Measurements from ENCODE around the gene CDO1.

Gene CDO1

DNA sequence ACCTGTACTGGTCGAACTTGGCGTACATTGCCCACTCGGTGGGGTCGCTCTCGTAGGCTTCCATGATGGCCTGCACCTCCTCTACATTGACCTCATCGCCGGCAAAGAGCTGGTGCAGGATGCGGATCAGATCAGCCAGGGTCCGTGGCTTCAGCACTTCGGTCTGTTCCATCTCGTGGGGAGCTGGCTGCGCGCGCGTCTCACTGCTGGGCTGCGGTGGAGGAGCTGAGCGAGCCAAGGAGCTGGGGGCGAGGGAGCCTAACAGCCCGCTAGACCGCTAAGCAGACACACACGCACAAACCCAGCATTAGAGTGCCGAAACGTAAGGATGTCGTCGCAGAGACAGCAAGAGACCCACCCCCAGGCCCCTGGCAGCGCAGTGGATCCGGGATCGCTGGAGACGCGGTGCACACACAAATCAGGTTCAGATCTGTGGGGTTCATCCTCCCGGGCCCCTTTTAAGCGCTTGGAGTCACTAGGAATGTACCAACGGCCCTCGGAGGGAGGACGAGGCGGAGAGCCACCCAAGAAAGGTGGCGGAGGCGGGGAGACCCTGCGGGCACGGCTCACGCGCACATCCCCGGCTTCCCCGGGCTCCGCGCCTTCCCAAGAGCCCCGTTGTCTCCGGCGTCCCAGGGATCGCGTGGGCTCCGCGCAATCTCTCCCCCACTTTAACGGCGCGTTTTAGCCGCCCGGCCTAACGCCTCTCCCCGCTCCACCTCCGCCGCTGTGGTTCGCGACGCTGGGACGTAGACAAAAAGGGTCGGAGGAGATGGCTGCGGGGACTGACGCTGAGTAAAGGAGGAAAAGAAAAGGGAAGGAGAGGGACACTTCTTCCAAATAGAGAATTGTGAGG, at the start of gene CDO1:
CDO1 (minus strand) TSS at position 434 of the 856 bp plus-strand sequence; CDS start at position 172, 262 bp downstream.
- peak; percentile 7 for DNase-seq

- no peak for DNase-seq
These were observed 42.9 kb upstream of the CDO1 start for GRCh38 chr5:115859378-115859777.

- no peak for DNase-seq
These were observed 41.9 kb upstream of the CDO1 start for GRCh38 chr5:115858396-115858795.

DNA sequence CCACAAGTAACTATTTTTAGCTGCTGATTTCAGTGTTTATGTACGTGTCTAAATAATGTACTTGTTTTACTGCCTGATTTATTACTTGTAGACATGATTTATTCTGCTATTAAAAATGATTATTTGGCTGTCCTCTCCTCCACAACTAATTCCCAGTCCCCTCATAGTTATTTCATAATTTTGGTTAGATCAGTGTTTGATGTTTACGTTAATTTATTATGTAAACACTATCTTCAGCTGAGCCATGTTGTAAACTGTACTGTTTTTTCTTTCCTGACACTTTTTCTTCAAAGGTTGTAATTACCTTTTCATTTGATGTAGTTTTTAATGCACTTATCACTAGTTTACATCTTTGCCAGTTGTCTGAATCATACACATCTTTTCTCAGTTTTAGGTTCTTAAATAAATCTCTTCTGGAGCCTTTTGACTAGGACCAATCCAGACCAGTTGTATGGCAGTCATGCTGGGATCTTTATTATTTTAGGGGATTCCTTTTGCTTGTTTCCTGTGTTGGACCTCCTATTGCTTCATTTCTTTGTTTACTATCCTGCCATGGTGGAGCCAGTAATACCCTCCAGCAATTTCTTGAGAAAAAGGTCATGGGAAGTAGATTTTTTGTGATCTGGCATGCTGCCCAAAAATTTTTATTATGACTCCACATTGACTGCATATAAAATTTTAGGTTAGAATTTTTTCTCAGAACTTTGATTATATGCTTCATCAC, 41.3 kb upstream of the CDO1 start:
- no peak for DNase-seq

- no peak for DNase-seq
These were observed 40.6 kb upstream of the CDO1 start for GRCh38 chr5:115857057-115857479.

DNA sequence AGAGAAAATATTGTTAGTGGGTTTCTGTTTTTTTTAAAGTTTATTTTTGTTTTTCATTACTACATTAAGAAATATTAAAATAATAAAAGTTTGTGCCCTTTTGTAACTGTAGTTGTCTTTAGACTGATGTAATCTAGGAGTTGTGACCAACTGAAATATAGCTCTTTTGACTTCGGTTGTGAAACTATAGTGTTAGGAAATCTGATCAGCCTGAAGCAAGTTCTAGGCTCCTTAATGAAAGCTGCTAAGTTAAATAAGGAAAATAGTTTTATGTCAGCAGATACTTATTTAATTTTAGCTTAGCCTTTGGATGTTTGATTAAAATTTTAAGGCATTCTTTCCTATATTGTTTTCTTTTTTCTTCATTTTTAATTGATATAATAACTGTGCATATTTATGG, 39.5 kb upstream of the CDO1 start:
- no peak for DNase-seq

DNA sequence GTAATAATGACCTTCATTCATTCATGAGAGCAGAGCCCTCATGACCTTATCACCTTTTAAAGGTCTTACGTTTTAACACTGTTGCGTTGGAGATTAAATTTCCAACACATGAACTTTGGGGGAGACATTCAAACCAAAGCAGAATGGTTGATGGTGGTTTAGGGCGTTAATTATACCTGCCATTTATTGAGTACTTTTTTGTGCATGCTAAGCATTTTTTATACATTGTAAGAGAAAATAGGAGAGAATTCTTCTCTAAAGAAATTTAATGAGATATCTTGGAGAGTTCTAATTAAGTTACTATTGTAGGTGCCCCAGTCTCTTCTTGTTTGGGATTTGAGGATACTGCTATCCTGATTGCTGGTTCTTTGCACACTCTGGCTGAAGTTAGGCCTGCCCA, 37.7 kb upstream of the CDO1 start:
- no peak for DNase-seq

- peak; percentile 16 for DNase-seq
These were observed 34.4 kb upstream of the CDO1 start for GRCh38 chr5:115850744-115851416.

DNA sequence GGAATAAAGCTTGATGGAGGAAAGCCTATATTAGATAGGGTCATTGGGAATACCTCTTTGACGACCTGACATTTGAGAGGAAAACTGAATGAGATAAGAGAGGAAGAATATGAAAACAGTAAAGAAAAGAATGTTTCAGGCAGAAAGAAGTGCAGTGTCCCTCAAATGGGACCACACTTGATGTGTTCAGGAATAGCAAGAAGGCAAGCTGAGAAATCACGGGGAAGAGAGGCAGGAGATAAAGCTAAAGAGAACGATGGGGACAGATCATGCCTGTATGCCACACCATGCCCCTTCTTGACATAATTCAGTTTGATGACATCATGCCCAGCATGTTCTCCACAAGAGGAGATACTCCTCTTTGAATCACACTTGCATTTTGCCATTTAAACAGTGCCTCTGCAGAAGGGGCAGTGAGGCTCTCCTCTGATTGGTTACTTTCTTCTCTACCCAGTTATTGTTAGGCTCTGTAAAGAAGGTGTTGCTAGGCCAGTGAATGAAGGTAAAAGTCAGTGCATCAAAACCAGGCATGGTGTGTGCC, 32.9 kb upstream of the CDO1 start:
- DNase-seq, result no peak

DNA sequence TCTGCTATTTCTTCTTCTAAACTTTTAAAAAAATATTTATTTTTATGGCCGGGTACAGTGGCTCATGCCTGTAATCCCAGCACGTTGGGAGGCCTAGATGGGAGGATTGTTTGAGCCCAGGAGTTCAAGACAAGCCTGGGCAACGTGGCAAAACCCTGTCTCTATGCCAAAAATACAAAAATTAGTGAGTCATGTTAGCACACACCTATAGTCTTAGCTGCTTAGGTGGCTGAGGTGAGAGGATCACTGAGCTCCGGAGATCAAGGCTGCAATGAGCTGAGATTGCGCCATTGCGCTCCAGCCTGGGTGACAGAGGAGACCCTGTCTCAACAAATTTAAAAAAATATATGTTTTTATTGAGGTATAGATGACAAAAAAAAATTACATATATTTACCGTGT, 30.8 kb upstream of the CDO1 start:
- no peak for DNase-seq

- DNase-seq, result no peak
These were observed 27.9 kb upstream of the CDO1 start for GRCh38 chr5:115844321-115844817.

- DNase-seq, result no peak
These were observed 27.1 kb upstream of the CDO1 start for GRCh38 chr5:115843444-115844130.

- DNase-seq, result no peak
These were observed 26.5 kb upstream of the CDO1 start for GRCh38 chr5:115842952-115843351.

- DNase-seq, result peak; percentile 61
These were observed 25.9 kb upstream of the CDO1 start for GRCh38 chr5:115842089-115842935.

DNA sequence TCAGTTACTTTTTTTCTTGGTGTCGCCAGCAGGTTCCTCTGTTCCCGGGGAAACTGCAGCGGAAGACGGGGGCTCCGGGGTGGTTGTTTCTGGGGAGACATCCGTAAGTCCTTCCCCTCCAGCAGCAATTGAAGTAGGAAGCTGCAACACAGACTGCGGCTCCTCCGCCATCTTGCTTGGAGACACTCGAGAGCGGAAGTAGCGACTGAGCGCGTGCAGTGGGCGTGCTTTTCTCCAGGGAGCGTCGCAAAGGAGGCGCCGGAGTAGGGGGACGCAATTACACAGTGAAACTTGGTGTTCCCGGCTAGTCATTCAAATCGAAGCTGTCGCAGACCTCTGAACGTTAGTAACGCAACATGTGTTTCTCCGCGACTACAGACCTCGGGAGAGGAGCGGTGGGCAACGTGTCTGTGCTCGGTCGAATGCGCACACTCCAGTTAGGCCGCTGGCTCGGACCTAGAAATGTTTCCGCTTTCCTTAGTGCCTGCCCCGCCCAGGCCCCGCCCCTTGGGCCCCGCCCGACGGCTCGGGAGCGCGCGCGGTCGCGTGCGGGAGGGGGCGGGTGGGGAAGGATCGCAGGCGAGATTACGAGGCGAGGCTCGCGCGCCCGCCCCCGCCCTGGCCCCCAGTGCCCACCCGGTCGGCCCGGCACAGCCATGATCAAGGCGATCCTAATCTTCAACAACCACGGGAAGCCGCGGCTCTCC, 25.1 kb upstream of the CDO1 start, which contains the start of the genes AP3S1 and ATG12:
AP3S1 (plus strand) TSS at position 554 of the 707 bp plus-strand sequence; CDS start at position 657, 103 bp downstream.
ATG12 (minus strand) TSS at position 184 of the 707 bp plus-strand sequence; CDS start at position 171, 13 bp downstream.
- DNase-seq, result peak; percentile 96

GRCh38 chr5:115840873-115841272, 24.4 kb upstream of the CDO1 start:
- no peak for DNase-seq

DNA sequence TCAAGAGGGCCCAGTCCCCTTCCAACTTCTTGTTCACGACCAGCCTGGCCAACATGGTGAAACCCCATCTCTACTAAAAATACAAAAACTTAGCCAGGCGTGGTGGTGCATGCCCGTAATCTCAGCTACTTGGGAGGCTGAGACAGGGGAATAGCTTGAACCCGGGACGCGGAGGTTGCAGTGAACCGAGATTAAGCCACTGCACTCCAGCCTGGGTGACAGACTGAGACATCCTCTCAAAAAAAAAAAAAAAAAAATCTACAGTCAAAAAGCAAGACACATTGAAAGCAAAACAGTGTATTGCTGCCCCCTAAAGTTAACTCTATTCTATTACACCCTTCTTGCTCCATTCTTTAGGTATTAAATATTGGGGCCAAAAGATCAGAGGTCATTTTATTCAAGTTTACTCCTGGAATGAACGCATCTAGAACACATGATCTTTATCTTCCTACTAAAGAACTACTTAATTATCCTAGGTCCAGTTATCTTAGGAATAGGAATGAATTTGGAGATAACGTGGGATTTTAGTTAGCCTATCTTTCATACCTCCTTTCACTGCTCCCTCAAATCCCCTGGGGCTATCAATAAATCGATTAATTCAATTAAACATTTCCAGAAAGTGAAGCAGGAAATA, 22.5 kb upstream of the CDO1 start:
- DNase-seq, result peak; percentile 40

- DNase-seq, result no peak
These were observed 19.0 kb upstream of the CDO1 start for GRCh38 chr5:115835481-115835880.

DNA sequence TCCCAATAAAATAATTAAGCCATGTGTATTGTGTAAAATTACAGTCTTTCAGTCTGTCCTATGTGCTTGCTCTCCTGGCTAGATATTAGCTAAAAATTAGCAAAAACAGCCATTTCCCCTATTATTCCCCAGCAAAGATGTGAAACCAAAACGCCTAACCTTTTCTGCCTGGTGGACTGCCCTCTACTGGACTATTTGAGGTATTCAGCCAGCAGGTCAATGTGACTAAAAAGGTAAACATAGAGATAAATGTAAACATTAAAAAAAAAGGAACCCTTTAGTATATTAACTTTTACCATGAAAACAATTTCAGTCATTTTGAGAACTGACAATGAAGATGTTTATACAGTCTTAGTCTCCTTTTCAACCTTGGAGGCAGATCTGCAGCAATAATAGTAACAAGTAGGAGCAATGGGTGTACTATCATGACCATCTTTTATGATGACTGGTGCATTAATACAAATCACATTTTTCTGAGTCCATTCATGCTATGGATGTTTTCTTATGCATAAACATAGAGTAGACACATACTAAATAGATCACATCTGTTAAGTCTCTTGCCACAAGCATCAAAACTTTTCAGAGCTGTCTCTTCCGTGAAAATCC, 14.8 kb upstream of the CDO1 start:
- DNase-seq, result peak; percentile 18

- DNase-seq, result no peak
These were observed 13.5 kb upstream of the CDO1 start for GRCh38 chr5:115829913-115830312.
